Measurements from ENCODE around the gene KCNE3. TPM values are rescaled to one million over a fixed set of nuclear protein-coding genes. Genes with fewer than 3 reads are reported as not detected.

The KCNE3 gene
- total and polyA plus RNA-seq, 2 experiments from 2014 or later, result 2.3 to 10.6 TPM

DNA sequence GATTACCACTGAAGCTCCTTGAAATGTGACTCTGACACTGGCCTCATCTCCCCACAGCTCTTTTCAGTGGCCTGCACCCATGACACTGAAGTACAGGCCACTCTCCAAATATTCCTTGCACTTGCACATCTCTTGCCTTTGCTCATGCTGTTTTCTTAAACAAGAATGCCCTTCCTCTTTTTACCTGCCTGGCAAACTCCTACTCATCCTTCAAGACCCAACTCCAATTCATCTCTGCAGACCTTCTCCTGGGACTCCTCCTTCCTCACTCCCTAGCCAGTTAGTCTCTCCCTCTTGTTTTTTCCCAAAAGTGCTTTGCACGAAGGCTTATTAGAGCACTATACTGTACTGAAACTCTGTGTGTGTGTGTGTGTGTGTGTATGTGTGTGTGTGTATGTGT, 2.6 kb downstream of the KCNE3 start (continued):
- TF ChIP-seq, protein P1, sequence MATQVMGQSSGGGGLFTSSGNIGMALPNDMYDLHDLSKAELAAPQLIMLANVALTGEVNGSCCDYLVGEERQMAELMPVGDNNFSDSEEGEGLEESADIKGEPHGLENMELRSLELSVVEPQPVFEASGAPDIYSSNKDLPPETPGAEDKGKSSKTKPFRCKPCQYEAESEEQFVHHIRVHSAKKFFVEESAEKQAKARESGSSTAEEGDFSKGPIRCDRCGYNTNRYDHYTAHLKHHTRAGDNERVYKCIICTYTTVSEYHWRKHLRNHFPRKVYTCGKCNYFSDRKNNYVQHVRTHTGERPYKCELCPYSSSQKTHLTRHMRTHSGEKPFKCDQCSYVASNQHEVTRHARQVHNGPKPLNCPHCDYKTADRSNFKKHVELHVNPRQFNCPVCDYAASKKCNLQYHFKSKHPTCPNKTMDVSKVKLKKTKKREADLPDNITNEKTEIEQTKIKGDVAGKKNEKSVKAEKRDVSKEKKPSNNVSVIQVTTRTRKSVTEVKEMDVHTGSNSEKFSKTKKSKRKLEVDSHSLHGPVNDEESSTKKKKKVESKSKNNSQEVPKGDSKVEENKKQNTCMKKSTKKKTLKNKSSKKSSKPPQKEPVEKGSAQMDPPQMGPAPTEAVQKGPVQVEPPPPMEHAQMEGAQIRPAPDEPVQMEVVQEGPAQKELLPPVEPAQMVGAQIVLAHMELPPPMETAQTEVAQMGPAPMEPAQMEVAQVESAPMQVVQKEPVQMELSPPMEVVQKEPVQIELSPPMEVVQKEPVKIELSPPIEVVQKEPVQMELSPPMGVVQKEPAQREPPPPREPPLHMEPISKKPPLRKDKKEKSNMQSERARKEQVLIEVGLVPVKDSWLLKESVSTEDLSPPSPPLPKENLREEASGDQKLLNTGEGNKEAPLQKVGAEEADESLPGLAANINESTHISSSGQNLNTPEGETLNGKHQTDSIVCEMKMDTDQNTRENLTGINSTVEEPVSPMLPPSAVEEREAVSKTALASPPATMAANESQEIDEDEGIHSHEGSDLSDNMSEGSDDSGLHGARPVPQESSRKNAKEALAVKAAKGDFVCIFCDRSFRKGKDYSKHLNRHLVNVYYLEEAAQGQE (IDR thresholded peaks at IDR 0.05; ENCODE audit: unreplicated experiment), result no peak

DNA sequence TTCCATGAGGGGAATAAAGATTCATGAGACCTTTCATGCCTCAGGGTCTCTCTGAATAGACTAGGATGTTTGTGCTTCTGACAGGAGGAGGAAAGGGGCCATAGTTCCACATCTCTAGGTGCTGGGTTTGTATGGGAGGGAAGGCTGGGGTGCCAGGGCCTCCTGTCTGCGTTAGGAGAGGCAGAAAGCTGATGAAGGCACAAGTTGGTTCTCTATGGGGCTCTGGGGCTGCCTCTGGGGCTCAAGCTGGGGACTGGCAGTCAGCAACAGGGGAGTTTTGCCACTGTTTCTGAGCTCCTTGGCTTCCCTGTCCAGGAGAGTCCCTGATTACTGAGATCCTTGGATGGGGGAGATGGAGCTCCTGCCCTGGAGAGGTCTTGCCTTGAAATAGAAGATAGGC, 4.1 kb downstream of the KCNE3 start:
- no peaks in the 10 kb centered on the region for H3K79me2 ChIP-seq (replicated peaks; ENCODE audit: insufficient read depth)
- H3K9me2 ChIP-seq (ENCODE audit: insufficient read depth), result peaks cover 13% of the 10 kb centered on the region
- H3K4me1 ChIP-seq (ENCODE audit: insufficient read depth), result peaks cover 23% of the 10 kb centered on the region
- no peaks in the 10 kb centered on the region for H3K36me3 ChIP-seq (ENCODE audit: insufficient read depth)
- Mint-ChIP-seq H3K9me3 (no peaks in the 10 kb centered on the region), H3K27me3 (ENCODE audit: insufficient read depth, low read depth, poor library complexity) (peaks cover 11% of the 10 kb centered on the region), H3K4me3 (no peak overlapping the region), H3K4me1 (peaks cover 16% of the 10 kb centered on the region), H3K27ac (no peak overlapping the region), H3K36me3 (ENCODE audit: low read depth) (no peaks in the 10 kb centered on the region)
- H3K4me2 ChIP-seq, result no peak overlapping the region
- DNase-seq (ENCODE audit: low spot score) (no peak), ATAC-seq (no peak)
- no peak overlapping the region for H3K4me3 ChIP-seq
- H3F3A ChIP-seq (replicated peaks; ENCODE audit: low read depth), result no peaks in the 10 kb centered on the region
- no peak overlapping the region for H2AFZ ChIP-seq
- peaks cover 11% of the 10 kb centered on the region; the same call in 1 of the 2 replicates for H3K27me3 ChIP-seq (ENCODE audit: insufficient read depth)
- no peaks in the 10 kb centered on the region for H4K20me1 ChIP-seq (replicated peaks; ENCODE audit: insufficient read depth)
- TF ChIP-seq, protein P2, sequence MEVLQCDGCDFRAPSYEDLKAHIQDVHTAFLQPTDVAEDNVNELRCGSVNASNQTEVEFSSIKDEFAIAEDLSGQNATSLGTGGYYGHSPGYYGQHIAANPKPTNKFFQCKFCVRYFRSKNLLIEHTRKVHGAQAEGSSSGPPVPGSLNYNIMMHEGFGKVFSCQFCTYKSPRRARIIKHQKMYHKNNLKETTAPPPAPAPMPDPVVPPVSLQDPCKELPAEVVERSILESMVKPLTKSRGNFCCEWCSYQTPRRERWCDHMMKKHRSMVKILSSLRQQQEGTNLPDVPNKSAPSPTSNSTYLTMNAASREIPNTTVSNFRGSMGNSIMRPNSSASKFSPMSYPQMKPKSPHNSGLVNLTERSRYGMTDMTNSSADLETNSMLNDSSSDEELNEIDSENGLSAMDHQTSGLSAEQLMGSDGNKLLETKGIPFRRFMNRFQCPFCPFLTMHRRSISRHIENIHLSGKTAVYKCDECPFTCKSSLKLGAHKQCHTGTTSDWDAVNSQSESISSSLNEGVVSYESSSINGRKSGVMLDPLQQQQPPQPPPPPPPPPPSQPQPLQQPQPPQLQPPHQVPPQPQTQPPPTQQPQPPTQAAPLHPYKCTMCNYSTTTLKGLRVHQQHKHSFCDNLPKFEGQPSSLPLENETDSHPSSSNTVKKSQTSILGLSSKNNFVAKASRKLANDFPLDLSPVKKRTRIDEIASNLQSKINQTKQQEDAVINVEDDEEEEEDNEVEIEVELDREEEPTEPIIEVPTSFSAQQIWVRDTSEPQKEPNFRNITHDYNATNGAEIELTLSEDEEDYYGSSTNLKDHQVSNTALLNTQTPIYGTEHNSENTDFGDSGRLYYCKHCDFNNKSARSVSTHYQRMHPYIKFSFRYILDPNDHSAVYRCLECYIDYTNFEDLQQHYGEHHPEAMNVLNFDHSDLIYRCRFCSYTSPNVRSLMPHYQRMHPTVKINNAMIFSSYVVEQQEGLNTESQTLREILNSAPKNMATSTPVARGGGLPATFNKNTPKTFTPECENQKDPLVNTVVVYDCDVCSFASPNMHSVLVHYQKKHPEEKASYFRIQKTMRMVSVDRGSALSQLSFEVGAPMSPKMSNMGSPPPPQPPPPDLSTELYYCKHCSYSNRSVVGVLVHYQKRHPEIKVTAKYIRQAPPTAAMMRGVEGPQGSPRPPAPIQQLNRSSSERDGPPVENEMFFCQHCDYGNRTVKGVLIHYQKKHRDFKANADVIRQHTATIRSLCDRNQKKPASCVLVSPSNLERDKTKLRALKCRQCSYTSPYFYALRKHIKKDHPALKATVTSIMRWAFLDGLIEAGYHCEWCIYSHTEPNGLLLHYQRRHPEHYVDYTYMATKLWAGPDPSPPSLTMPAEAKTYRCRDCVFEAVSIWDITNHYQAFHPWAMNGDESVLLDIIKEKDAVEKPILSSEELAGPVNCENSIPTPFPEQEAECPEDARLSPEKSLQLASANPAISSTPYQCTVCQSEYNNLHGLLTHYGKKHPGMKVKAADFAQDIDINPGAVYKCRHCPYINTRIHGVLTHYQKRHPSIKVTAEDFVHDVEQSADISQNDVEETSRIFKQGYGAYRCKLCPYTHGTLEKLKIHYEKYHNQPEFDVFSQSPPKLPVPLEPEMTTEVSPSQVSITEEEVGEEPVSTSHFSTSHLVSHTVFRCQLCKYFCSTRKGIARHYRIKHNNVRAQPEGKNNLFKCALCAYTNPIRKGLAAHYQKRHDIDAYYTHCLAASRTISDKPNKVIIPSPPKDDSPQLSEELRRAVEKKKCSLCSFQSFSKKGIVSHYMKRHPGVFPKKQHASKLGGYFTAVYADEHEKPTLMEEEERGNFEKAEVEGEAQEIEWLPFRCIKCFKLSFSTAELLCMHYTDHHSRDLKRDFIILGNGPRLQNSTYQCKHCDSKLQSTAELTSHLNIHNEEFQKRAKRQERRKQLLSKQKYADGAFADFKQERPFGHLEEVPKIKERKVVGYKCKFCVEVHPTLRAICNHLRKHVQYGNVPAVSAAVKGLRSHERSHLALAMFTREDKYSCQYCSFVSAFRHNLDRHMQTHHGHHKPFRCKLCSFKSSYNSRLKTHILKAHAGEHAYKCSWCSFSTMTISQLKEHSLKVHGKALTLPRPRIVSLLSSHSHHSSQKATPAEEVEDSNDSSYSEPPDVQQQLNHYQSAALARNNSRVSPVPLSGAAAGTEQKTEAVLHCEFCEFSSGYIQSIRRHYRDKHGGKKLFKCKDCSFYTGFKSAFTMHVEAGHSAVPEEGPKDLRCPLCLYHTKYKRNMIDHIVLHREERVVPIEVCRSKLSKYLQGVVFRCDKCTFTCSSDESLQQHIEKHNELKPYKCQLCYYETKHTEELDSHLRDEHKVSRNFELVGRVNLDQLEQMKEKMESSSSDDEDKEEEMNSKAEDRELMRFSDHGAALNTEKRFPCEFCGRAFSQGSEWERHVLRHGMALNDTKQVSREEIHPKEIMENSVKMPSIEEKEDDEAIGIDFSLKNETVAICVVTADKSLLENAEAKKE (CRISPR knock-in tag; IDR thresholded peaks at IDR 0.05), result no peak
- no peak for TF ChIP-seq EZH2phosphoT487 (IDR thresholded peaks at IDR 0.05; ENCODE audit: unreplicated experiment)
- no peak for TF ChIP-seq EZH2 (IDR thresholded peaks at IDR 0.05; ENCODE audit: low read depth, unreplicated experiment)
- TF ChIP-seq, protein P3, sequence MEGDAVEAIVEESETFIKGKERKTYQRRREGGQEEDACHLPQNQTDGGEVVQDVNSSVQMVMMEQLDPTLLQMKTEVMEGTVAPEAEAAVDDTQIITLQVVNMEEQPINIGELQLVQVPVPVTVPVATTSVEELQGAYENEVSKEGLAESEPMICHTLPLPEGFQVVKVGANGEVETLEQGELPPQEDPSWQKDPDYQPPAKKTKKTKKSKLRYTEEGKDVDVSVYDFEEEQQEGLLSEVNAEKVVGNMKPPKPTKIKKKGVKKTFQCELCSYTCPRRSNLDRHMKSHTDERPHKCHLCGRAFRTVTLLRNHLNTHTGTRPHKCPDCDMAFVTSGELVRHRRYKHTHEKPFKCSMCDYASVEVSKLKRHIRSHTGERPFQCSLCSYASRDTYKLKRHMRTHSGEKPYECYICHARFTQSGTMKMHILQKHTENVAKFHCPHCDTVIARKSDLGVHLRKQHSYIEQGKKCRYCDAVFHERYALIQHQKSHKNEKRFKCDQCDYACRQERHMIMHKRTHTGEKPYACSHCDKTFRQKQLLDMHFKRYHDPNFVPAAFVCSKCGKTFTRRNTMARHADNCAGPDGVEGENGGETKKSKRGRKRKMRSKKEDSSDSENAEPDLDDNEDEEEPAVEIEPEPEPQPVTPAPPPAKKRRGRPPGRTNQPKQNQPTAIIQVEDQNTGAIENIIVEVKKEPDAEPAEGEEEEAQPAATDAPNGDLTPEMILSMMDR (conservative IDR thresholded peaks at IDR 0.05; ENCODE audit: low read depth in 2 of 2), result no peak
- TF ChIP-seq JUNB (IDR thresholded peaks at IDR 0.05; ENCODE audit: unreplicated experiment), result no peak
- no peak for TF ChIP-seq NANOG (IDR thresholded peaks at IDR 0.05; ENCODE audit: borderline replicate concordance)
- TF ChIP-seq ZNF114 (CRISPR knock-in tag; IDR thresholded peaks at IDR 0.05), result no peak
- no peak for TF ChIP-seq STAT1 (IDR thresholded peaks at IDR 0.05; ENCODE audit: unreplicated experiment)
- no peak overlapping the region for H3K27ac ChIP-seq (ENCODE audit: low read depth)
